B cell (primary cell): ENCODE measurements around the gene RFX2. TPM values are rescaled to one million over a fixed set of nuclear protein-coding genes. Genes with fewer than 3 reads are reported as not detected.
A peak's percentile ranks its signal among the peaks of the same experiment; 100 is the strongest.

ENCODE experiments used
- ATAC-seq: fragments of 200-7000 bp; cut with Tn5 transposase; one replicate; pipeline ENCODE4 v1.10.0; 2021; ENCODE audit warnings: low read depth, mild to moderate bottlenecking, moderate number of reproducible peaks, moderate library complexity
- CTCF ChIA-PET: fragments of 350-600 bp; sonication (Branson Sonifier 250); formaldehyde crosslinking; loops from one replicate; lab custom pipeline; 2021; ENCODE audit warnings: antibody characterized with exemption, inconsistent platforms; lab: Charles Lee
- POLR2A ChIA-PET: fragments of 350-600 bp; sonication (Branson Sonifier 250); formaldehyde crosslinking; loops from one replicate; lab custom pipeline; 2021; ENCODE audit warnings: antibody characterized with exemption; lab: Charles Lee
- DNase-seq: peaks from one replicate; pipeline ENCODE4 v3.0.0; 2013
- H2AFZ ChIP-seq: 2 replicates; pipeline ENCODE4 v1.6.1; 2012; ENCODE audit warnings: mild to moderate bottlenecking, low read depth, low read length; ENCODE audit not compliant: insufficient read depth, poor library complexity, severe bottlenecking
- H3K27ac ChIP-seq, 2 donors: 1 replicate in 1 of 2; 2 replicates in 1 of 2; pipeline ENCODE4 v1.5.1; 2012 to 2013; ENCODE audit warnings: low read length in 2 of 2, mild to moderate bottlenecking in 2 of 2, moderate library complexity in 1 of 2
- H3K27me3 ChIP-seq, 4 experiments: fragments of 200-600 bp in 1 of 4; sonication (generic) in 1 of 4; replicated peaks in 1 of 4; 1 replicate in 2 of 4; 2 replicates in 2 of 4; pipeline versions ENCODE4 v1.6.1 to v1.7.0; 2013 to 2016; ENCODE audit warnings: low read length in 3 of 4, mild to moderate bottlenecking in 2 of 4, mixed read lengths in 1 of 4, moderate library complexity in 1 of 4; ENCODE audit not compliant: insufficient read depth in 4 of 4, control insufficient read depth in 3 of 4; ENCODE audit errors: control extremely low read depth in 1 of 4
- H3K36me3 ChIP-seq, 2 experiments: replicated peaks in 1 of 2; 1 replicate in 1 of 2; 2 replicates in 1 of 2; pipeline versions ENCODE4 v1.6.1 to v1.7.1; 2013; ENCODE audit warnings: low read length in 1 of 2; ENCODE audit not compliant: insufficient read depth in 2 of 2, control insufficient read depth in 1 of 2; ENCODE audit errors: control extremely low read depth in 1 of 2, extremely low read depth in 1 of 2
- H3K4me1 ChIP-seq, 2 donors: fragments of 200-600 bp in 1 of 2; sonication (generic) in 1 of 2; 1 replicate in 1 of 2; 2 replicates in 1 of 2; pipeline versions ENCODE4 v1.5.1 to v1.6.1; 2013 to 2017; ENCODE audit warnings: low read length in 2 of 2; ENCODE audit not compliant: control insufficient read depth in 2 of 2, insufficient read depth in 2 of 2
- H3K4me2 ChIP-seq: replicated peaks from 2 replicates; pipeline ENCODE3; 2012; ENCODE audit warnings: mild to moderate bottlenecking, low read depth, low read length; ENCODE audit not compliant: poor library complexity, severe bottlenecking
- H3K4me3 ChIP-seq, 5 experiments: fragments of 200-600 bp in 1 of 5; sonication (generic) in 1 of 5; 1 replicate in 3 of 5; 2 replicates in 2 of 5; pipeline versions ENCODE4 v1.5.1 to v1.7.0; 2011 to 2016; ENCODE audit warnings: low read length in 4 of 5, mild to moderate bottlenecking in 4 of 5, low read depth in 2 of 5, control low read depth in 1 of 5, moderate library complexity in 1 of 5; ENCODE audit not compliant: insufficient read depth in 1 of 5; ENCODE audit errors: control extremely low read depth in 1 of 5, extremely low read depth in 1 of 5
- H3K79me2 ChIP-seq: fragments of 200-600 bp; sonication (generic); one replicate; pipeline ENCODE4 v1.6.0; 2016; ENCODE audit warnings: low read length; ENCODE audit not compliant: control insufficient read depth, insufficient read depth
- H3K9ac ChIP-seq: fragments of 200-600 bp; sonication (generic); 2 replicates; pipeline ENCODE4 v1.6.1; 2017; ENCODE audit warnings: mild to moderate bottlenecking, low read length, moderate library complexity
- H3K9me3 ChIP-seq, 3 donors: one replicate each; pipeline versions ENCODE4 v1.6.1 to v1.7.1; 2013; ENCODE audit warnings: low read length in 2 of 3; ENCODE audit not compliant: control insufficient read depth in 2 of 3, insufficient read depth in 1 of 3; ENCODE audit errors: control extremely low read depth in 1 of 3
- H4K20me1 ChIP-seq: 2 replicates; pipeline ENCODE4 v1.6.0; 2012; ENCODE audit warnings: mild to moderate bottlenecking, low read length; ENCODE audit not compliant: insufficient read depth, control insufficient read depth, poor library complexity, severe bottlenecking
- H3K27ac Mint-ChIP-seq: one replicate; pipeline ENCODE4 v1.8.0; 2021; ENCODE audit warnings: mixed read lengths
- H3K27me3 Mint-ChIP-seq: one replicate; pipeline ENCODE4 v1.8.0; 2021; ENCODE audit warnings: mixed read lengths
- H3K4me1 Mint-ChIP-seq: one replicate; pipeline ENCODE4 v1.8.0; 2021; ENCODE audit warnings: mixed read lengths
- H3K4me3 Mint-ChIP-seq: one replicate; pipeline ENCODE4 v1.8.0; 2021; ENCODE audit warnings: mixed read lengths
- H3K9me3 Mint-ChIP-seq: one replicate; pipeline ENCODE4 v1.8.0; 2022; ENCODE audit warnings: mixed read lengths; ENCODE audit not compliant: insufficient read depth
- EZH2 ChIP-seq: IDR thresholded peaks from 2 replicates; pipeline ENCODE4 v1.6.1; 2012; ENCODE audit warnings: borderline replicate concordance, low read depth, mild to moderate bottlenecking, moderate library complexity, low read length; ENCODE audit not compliant: insufficient read depth, poor library complexity, severe bottlenecking
- WGBS: methylation state at CpG from one replicate; pipeline ENCODE4 v1.1.5; 2013; ENCODE audit warnings: missing lambda C conversion rate; ENCODE audit not compliant: insufficient coverage; 5-methylcytosine and 5-hydroxymethylcytosine counted together
- intact Hi-C: fragments of 100-400 bp; cut with micrococcal nuclease; formaldehyde crosslinking; loops from one replicate; pipeline ENCODE4 v1.10.0; 2022
- polyA plus RNA-seq: library from polyadenylated mRNA; depleted of rRNA; stranded (reverse); fragments of >200 nt; gene quantifications from 2 replicates; pipeline ENCODE4 v1.2.3, GENCODE V29; 2012
- total RNA-seq, 2 donors: library from RNA; stranded (reverse); fragments of 120-200 nt in 1 of 2; gene quantifications; 1 replicate in 1 of 2; 2 replicates in 1 of 2; pipeline versions ENCODE4 v1.2.3 to v1.2.4, GENCODE V29; 2013 to 2022
- TF ChIP-seq, protein P1 (sequence below): fragments of 200-600 bp; IDR thresholded peaks from one replicate; pipeline ENCODE4 v1.8.0; 2022; ENCODE audit warnings: antibody characterized with exemption, mild to moderate bottlenecking

Gene RFX2
- total and polyA plus RNA-seq, 2 donors (not counting 1 experiment from before 2014, with no cell fraction given) = 7.1 to 8.6 TPM

DNA sequence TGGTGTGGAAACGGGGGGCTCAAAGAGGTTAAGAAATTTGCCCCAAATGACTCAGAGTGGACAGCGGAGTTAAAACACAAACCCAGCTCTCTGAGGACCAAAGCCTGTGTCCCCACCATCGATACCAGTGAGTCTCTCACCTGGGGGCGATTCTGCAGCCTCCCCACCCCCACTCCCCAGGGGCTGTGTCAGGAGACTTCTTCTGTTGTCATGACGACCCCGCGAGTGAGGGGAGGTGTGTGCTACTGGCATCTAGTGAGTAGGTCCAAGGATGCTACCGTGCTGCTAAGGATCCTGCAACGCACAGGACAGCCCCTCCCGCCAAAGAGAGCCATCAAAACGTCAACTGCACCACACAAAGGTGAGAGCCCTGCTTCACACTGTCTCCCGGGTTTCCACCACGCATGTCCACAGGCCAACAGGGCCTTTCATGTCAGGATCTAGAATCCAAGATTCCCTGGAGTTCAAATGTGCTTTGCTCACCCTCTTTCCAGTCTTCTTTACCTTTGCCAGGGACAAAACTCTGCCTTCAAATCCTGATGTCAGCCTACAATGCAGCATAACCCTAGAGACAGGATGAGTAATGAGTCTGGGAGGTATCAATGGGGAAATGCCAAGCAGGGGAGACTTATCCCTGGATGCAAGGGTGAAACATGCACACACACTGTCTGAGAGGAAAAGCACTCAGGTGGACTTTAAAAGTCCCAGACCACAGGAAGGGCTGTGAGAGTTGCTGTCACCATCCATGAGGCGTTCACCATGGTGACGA lies 136.2 kb downstream of the RFX2 start:
- DNase-seq (no peak), ATAC-seq (no peak)
- peaks cover 72% of the 10 kb centered on the region for H3K4me1 Mint-ChIP-seq
- POLR2A ChIA-PET = no interaction called here
- no peak overlapping the region for H3K9ac ChIP-seq
- H3K4me3 ChIP-seq = no peak overlapping the region
- H3K4me1 ChIP-seq = peaks cover 38 to 48% of the 10 kb centered on the region in 2 donors
- peak overlapping the region; percentile 97 for H3K4me3 Mint-ChIP-seq
- peak overlapping the region; percentile 34 for H3K4me2 ChIP-seq
- H3K36me3 ChIP-seq = peaks cover 0 to 24% of the 10 kb centered on the region in 2 experiments
- no peaks in the 10 kb centered on the region for H3K9me3 ChIP-seq
- H3K79me2 ChIP-seq = peaks cover 97% of the 10 kb centered on the region
- no peaks in the 10 kb centered on the region for H3K27me3 Mint-ChIP-seq
- WGBS = 84% methylated on average over 11 of the region's 15 CpGs
- intact Hi-C loops = loop anchor here (10.0 kb wide), 1 partner anchor 999 kb away; no protein-coding TSS in a partner anchor
- H4K20me1 ChIP-seq = peaks cover 82% of the 10 kb centered on the region
- H3K27ac Mint-ChIP-seq = no peak overlapping the region
- H3K9me3 Mint-ChIP-seq = no peaks in the 10 kb centered on the region
- CTCF ChIA-PET = interaction anchor here (0.9 kb wide), 1 partner anchor 11 kb away, joined by 3 read pairs; no protein-coding TSS in a partner anchor
- H3K27me3 ChIP-seq = no peaks in the 10 kb centered on the region
- H3K27ac ChIP-seq = peak overlapping the region in 1 of 2 donors; percentile 38
- H2AFZ ChIP-seq = no peak overlapping the region
- TF ChIP-seq, protein P1, sequence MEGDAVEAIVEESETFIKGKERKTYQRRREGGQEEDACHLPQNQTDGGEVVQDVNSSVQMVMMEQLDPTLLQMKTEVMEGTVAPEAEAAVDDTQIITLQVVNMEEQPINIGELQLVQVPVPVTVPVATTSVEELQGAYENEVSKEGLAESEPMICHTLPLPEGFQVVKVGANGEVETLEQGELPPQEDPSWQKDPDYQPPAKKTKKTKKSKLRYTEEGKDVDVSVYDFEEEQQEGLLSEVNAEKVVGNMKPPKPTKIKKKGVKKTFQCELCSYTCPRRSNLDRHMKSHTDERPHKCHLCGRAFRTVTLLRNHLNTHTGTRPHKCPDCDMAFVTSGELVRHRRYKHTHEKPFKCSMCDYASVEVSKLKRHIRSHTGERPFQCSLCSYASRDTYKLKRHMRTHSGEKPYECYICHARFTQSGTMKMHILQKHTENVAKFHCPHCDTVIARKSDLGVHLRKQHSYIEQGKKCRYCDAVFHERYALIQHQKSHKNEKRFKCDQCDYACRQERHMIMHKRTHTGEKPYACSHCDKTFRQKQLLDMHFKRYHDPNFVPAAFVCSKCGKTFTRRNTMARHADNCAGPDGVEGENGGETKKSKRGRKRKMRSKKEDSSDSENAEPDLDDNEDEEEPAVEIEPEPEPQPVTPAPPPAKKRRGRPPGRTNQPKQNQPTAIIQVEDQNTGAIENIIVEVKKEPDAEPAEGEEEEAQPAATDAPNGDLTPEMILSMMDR = no peak
- TF ChIP-seq EZH2 = no peak

DNA sequence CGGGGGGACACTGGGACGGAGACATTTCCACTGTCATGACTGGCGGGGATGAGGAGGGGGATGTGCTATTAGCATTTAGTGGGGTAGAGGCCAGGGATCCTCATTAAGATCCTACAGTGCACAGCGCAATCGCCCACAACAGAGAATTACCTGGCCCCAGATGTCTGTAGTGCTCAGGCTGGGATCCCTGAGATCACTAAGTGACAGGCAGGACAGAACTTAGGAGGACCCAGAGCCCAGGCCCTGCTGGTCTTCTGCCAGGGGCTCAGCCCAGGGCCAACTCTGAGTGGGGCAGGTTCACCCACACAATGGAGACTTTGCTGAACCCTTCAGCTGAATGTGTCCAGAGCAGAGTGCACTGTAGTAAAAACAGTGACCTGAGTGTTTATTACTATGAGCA lies 136.9 kb downstream of the RFX2 start:
- Histone ChIP-seq H3K27me3 (no peaks in the 10 kb centered on the region), H3K36me3 (peaks cover 0 to 25% of the 10 kb centered on the region in 2 experiments), H3K79me2 (peaks cover 97% of the 10 kb centered on the region), H4K20me1 (peaks cover 89% of the 10 kb centered on the region), H2AFZ (no peak overlapping the region), H3K4me3 (no peak overlapping the region), H3K4me2 (no peak overlapping the region), H3K27ac (no peak overlapping the region), H3K9ac (no peak overlapping the region), H3K4me1 (peaks cover 35 to 44% of the 10 kb centered on the region in 2 donors), H3K9me3 (no peaks in the 10 kb centered on the region)
- H3K4me3 Mint-ChIP-seq = no peak overlapping the region
- H3K9me3 Mint-ChIP-seq = no peaks in the 10 kb centered on the region
- H3K4me1 Mint-ChIP-seq = peaks cover 73% of the 10 kb centered on the region
- intact Hi-C loops = loop anchor here (10.0 kb wide), 1 partner anchor 999 kb away; no protein-coding TSS in a partner anchor
- 98% methylated on average over 4 of the region's 5 CpGs for WGBS
- TF ChIP-seq, protein P1 = no peak
- TF ChIP-seq EZH2 = no peak
- ATAC-seq (no peak), DNase-seq (no peak)
- no peak overlapping the region for H3K27ac Mint-ChIP-seq
- H3K27me3 Mint-ChIP-seq = no peaks in the 10 kb centered on the region
- ChIA-PET POLR2A (no interaction called here), CTCF (interaction anchor here (0.9 kb wide), 1 partner anchor 12 kb away, joined by 3 read pairs; no protein-coding TSS in a partner anchor)
